ENCODE data around the gene ZFP2.

Gene ZFP2

GRCh38 chr5:178883815-178884430 lies 11.8 kb upstream of the ZFP2 start:
- no peaks in the 10 kb centered on the region for H3K4me1 Mint-ChIP-seq
- DNase-seq (ENCODE audit: low spot score in 2 of 2) = no peak
- H3K27me3 Mint-ChIP-seq = no peaks in the 10 kb centered on the region
- peaks cover 29% of the 10 kb centered on the region for H3K9me3 Mint-ChIP-seq
- peaks cover 31% of the 10 kb centered on the region for H3K36me3 Mint-ChIP-seq (ENCODE audit: insufficient read depth)
- ATAC-seq (replicated peaks; ENCODE audit: extremely low read depth, poor library complexity, severe bottlenecking) = no peak
- no peak overlapping the region for H3K4me3 Mint-ChIP-seq
- no peak overlapping the region for H3K27ac Mint-ChIP-seq (ENCODE audit: low read depth)

- Mint-ChIP-seq H3K27ac (ENCODE audit: low read depth) (no peak overlapping the region), H3K27me3 (no peaks in the 10 kb centered on the region), H3K36me3 (ENCODE audit: insufficient read depth) (peaks cover 2% of the 10 kb centered on the region), H3K9me3 (peaks cover 8% of the 10 kb centered on the region), H3K4me3 (no peak overlapping the region), H3K4me1 (no peaks in the 10 kb centered on the region)
- no peak for DNase-seq (ENCODE audit: low spot score in 2 of 2)
- no peak for ATAC-seq (replicated peaks; ENCODE audit: extremely low read depth, poor library complexity, severe bottlenecking)
Measured at GRCh38 chr5:178899289-178899688, 3.6 kb downstream of the ZFP2 start.

- Mint-ChIP-seq H3K27ac (ENCODE audit: low read depth) (no peak overlapping the region), H3K4me3 (no peak overlapping the region), H3K9me3 (peaks cover 6% of the 10 kb centered on the region), H3K27me3 (no peaks in the 10 kb centered on the region), H3K4me1 (no peaks in the 10 kb centered on the region), H3K36me3 (ENCODE audit: insufficient read depth) (peaks cover 2% of the 10 kb centered on the region)
- no peak for DNase-seq (ENCODE audit: low spot score in 2 of 2)
- ATAC-seq (replicated peaks; ENCODE audit: extremely low read depth, poor library complexity, severe bottlenecking) = no peak
Measured at GRCh38 chr5:178902849-178903248, 7.1 kb downstream of the ZFP2 start.

GRCh38 chr5:178931846-178932760 lies 36.4 kb downstream of the ZFP2 start:
- Mint-ChIP-seq H3K4me1 (no peaks in the 10 kb centered on the region), H3K36me3 (ENCODE audit: insufficient read depth) (no peaks in the 10 kb centered on the region), H3K4me3 (no peak overlapping the region), H3K27me3 (no peaks in the 10 kb centered on the region), H3K27ac (ENCODE audit: low read depth) (no peak overlapping the region), H3K9me3 (peaks cover 69% of the 10 kb centered on the region)
- ATAC-seq (replicated peaks; ENCODE audit: extremely low read depth, poor library complexity, severe bottlenecking) (no peak), DNase-seq (ENCODE audit: low spot score in 2 of 2) (no peak)

GRCh38 chr5:178940569-178941360 lies 45.1 kb downstream of the ZFP2 start, which contains the start of gene ZNF454:
Gene ZNF454, plus strand, starts transcription at chr5:178941198. Its CDS starts 1,594 bp downstream, at chr5:178942792.
- DNase-seq (ENCODE audit: low spot score in 2 of 2) = no peak

GRCh38 chr5:178941361-178941760 lies 45.6 kb downstream of the ZFP2 start:
- DNase-seq (ENCODE audit: low spot score in 2 of 2) = no peak
- ATAC-seq (replicated peaks; ENCODE audit: extremely low read depth, poor library complexity, severe bottlenecking) = no peak
- H3K4me1 Mint-ChIP-seq = no peaks in the 10 kb centered on the region
- no peak overlapping the region for H3K27ac Mint-ChIP-seq (ENCODE audit: low read depth)
- peaks cover 38% of the 10 kb centered on the region for H3K9me3 Mint-ChIP-seq
- no peaks in the 10 kb centered on the region for H3K36me3 Mint-ChIP-seq (ENCODE audit: insufficient read depth)
- H3K27me3 Mint-ChIP-seq = no peaks in the 10 kb centered on the region
- no peak overlapping the region for H3K4me3 Mint-ChIP-seq

More at GRCh38 chr5:178940569-178941360, 45.1 kb downstream of the ZFP2 start, which contains the start of gene ZNF454:
- Mint-ChIP-seq H3K9me3 (peaks cover 43% of the 10 kb centered on the region), H3K27me3 (no peaks in the 10 kb centered on the region), H3K27ac (ENCODE audit: low read depth) (no peak within 1 kb of the TSS), H3K4me3 (no peak within 1 kb of the TSS), H3K36me3 (ENCODE audit: insufficient read depth) (no peaks in the 10 kb centered on the region), H3K4me1 (no peaks in the 10 kb centered on the region)
- no peak for ATAC-seq (replicated peaks; ENCODE audit: extremely low read depth, poor library complexity, severe bottlenecking)

GRCh38 chr5:178965465-178966055 lies 69.8 kb downstream of the ZFP2 start:
- no peaks in the 10 kb centered on the region for H3K27me3 Mint-ChIP-seq
- H3K4me3 Mint-ChIP-seq = no peak overlapping the region
- H3K27ac Mint-ChIP-seq (ENCODE audit: low read depth) = no peak overlapping the region
- H3K36me3 Mint-ChIP-seq (ENCODE audit: insufficient read depth) = peaks cover 5% of the 10 kb centered on the region
- peaks cover 51% of the 10 kb centered on the region for H3K9me3 Mint-ChIP-seq
- H3K4me1 Mint-ChIP-seq = no peaks in the 10 kb centered on the region
- ATAC-seq (replicated peaks; ENCODE audit: extremely low read depth, poor library complexity, severe bottlenecking) (no peak), DNase-seq (ENCODE audit: low spot score in 2 of 2) (no peak)

- peaks cover 20% of the 10 kb centered on the region for H3K9me3 Mint-ChIP-seq
- H3K27ac Mint-ChIP-seq (ENCODE audit: low read depth) = no peak overlapping the region
- ATAC-seq (replicated peaks; ENCODE audit: extremely low read depth, poor library complexity, severe bottlenecking) (no peak), DNase-seq (ENCODE audit: low spot score in 2 of 2) (no peak)
- H3K27me3 Mint-ChIP-seq = peaks cover 2% of the 10 kb centered on the region
- H3K4me1 Mint-ChIP-seq = no peaks in the 10 kb centered on the region
- H3K36me3 Mint-ChIP-seq (ENCODE audit: insufficient read depth) = peaks cover 2% of the 10 kb centered on the region
- no peak overlapping the region for H3K4me3 Mint-ChIP-seq
Measured at GRCh38 chr5:178981381-178981780, 85.7 kb downstream of the ZFP2 start.

Measured in central memory CD8-positive, alpha-beta T cell (primary cell).